Thymus (tissue), 11 donors: ENCODE data around the gene RNMT. TPM values are rescaled to one million over a fixed set of nuclear protein-coding genes. Genes with fewer than 3 reads are reported as not detected.
"Not testable (repeated sequence)": the region's sequence is repeated elsewhere in the genome, so short reads cannot be mapped to it uniquely, and the experiment has no call there.

Experiments
- DNase-seq, 9 donors: peaks; one replicate each; pipeline ENCODE4 v3.0.0-alpha.2; 2013; ENCODE audit warnings: low spot score in 9 of 9, low read depth in 6 of 9, missing footprints in 1 of 9
- H3K27ac ChIP-seq, 2 donors: one replicate each; pipeline ENCODE4 v1.5.1; 2013; ENCODE audit warnings: control low read depth in 1 of 2, low read depth in 1 of 2, low read length in 1 of 2, mild to moderate bottlenecking in 1 of 2, moderate library complexity in 1 of 2
- H3K27me3 ChIP-seq, 2 donors: one replicate each; pipeline ENCODE4 v1.5.1; 2013; ENCODE audit warnings: low read length in 1 of 2; ENCODE audit not compliant: control insufficient read depth in 2 of 2, insufficient read depth in 1 of 2
- H3K36me3 ChIP-seq, 2 donors: one replicate each; pipeline ENCODE4 v1.5.1; 2013; ENCODE audit warnings: low read length in 1 of 2, mild to moderate bottlenecking in 1 of 2, moderate library complexity in 1 of 2; ENCODE audit not compliant: control insufficient read depth in 2 of 2, insufficient read depth in 2 of 2
- H3K4me1 ChIP-seq, 2 donors: one replicate each; pipeline ENCODE4 v1.5.1; 2013; ENCODE audit warnings: low read length in 2 of 2; ENCODE audit not compliant: control insufficient read depth in 2 of 2, insufficient read depth in 2 of 2
- H3K4me3 ChIP-seq, 2 donors: one replicate each; pipeline ENCODE4 v1.5.1; 2013; ENCODE audit warnings: low read length in 2 of 2, control low read depth in 1 of 2, mild to moderate bottlenecking in 1 of 2
- H3K9me3 ChIP-seq, 2 donors: one replicate each; pipeline ENCODE4 v1.5.1; 2013; ENCODE audit warnings: low read length in 1 of 2, mild to moderate bottlenecking in 1 of 2; ENCODE audit not compliant: control insufficient read depth in 2 of 2, insufficient read depth in 1 of 2
- WGBS: extraction: QIAGEN DNeasy Blood & Tissue Kit; methylation state at CpG from one replicate; pipeline ENCODE4 v1.1.7; 2013; 5-methylcytosine and 5-hydroxymethylcytosine counted together
- polyA plus RNA-seq: library from polyadenylated mRNA; stranded (reverse); fragments of 200-250 nt; gene quantifications from one replicate; pipeline ENCODE4 v1.2.3, GENCODE V29; 2013
- total RNA-seq: library from RNA; stranded (reverse); fragments of 120-200 nt; gene quantifications from one replicate; pipeline ENCODE4 v1.2.4, GENCODE V29; 2013
- donor health status: healthy.

RNMT gene
- total and polyA plus RNA-seq, 2 donors, result 21.6 to 25.8 TPM

DNA sequence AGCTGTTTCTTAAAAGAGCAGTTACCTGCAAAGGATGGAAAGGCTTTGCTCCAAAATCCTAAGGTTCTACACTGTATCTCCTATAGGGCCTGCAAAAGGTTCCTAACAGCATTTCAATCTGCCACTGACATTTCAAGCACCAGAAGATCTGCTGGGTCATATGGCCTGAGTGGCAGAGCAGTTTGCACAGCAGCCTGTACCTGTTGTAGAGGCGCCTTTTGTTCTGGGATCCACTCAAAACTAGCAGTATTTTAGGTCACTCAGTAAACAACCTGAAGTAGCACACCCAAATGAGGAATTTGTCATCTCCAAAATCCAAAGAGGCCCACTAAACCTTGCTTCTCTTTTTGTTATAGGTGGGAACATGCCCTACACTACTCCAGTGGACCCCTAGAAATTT is 6.3 kb upstream of the RNMT start:
- H3K27me3 ChIP-seq, result no peaks in the 10 kb centered on the region
- no peak for DNase-seq
- no peaks in the 10 kb centered on the region for H3K36me3 ChIP-seq
- H3K4me3 ChIP-seq, result no peak overlapping the region
- 95% methylated on average over 1 of the region's 1 CpG for WGBS
- peaks cover 6 to 10% of the 10 kb centered on the region in 2 donors for H3K4me1 ChIP-seq
- H3K9me3 ChIP-seq, result peaks cover 0 to 3% of the 10 kb centered on the region in 2 donors
- H3K27ac ChIP-seq, result no peak overlapping the region

DNA sequence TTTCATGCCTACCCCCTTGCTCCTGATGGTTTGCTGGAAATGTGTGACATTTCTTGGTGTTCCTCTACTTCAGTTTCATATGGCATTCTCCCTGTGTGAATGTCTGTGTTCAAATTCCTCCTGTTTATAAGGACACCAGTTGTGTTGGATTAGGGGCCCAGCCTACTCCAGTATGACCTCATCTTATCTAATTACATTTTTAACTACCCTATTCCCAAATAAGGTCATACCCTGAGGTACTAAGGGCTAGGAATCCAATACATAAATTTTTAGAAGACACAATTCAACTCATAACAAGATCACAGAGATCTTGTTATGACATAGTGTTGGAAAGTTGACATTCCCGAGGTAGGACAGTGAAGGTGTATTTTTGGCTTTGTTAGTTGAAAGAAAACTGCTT is 5.6 kb upstream of the RNMT start:
- Histone ChIP-seq H3K27me3 (no peaks in the 10 kb centered on the region), H3K9me3 (peaks cover 0 to 3% of the 10 kb centered on the region in 2 donors), H3K4me1 (peaks cover 13 to 16% of the 10 kb centered on the region in 2 donors), H3K4me3 (no peak overlapping the region), H3K27ac (no peak overlapping the region), H3K36me3 (no peaks in the 10 kb centered on the region)
- 96% methylated on average over 1 of the region's 1 CpG for WGBS
- no peak for DNase-seq

DNA sequence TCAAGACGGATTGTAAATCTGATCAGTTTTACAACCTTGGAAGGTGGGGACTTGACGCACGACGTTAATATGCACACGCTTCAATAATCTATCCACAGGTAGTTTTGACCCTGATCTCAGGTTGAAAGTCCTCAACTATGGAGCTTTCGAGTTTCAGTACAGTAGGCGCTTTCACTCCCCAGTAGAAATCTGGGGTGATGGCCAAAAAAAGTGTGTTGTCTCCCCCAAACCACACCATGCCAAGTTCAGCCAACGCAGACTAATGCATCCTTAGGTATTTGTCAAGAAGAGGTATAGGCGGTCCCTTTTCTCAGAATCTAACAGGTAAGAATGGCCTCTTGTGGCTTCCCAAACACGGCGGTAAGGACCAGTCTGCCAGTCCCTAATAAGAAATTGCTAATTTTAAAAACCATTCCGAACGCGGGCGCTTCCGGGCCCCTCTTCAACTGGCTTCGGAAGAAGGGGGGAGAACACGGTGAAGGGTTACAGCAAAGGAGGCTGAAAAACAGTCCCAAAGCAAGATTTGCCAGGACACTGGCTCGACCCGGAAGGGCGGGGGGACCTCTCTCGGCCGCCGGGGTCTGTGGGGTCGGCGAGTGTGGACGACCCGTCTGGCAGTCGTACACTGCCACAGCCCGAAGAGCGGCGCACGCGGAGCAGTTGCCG is 774 bp upstream of the RNMT start:
- 9% methylated on average over 35 of the region's 35 CpGs for WGBS
- H3K4me1 ChIP-seq, result peaks cover 6 to 7% of the 10 kb centered on the region in 2 donors
- DNase-seq, result peak in 2 of 9 donors; percentile 9 to 45
- peak overlapping the region; percentile 81 to 93 for H3K4me3 ChIP-seq
- no peaks in the 10 kb centered on the region for H3K9me3 ChIP-seq
- H3K27ac ChIP-seq, result peak overlapping the region; percentile 19 to 81
- no peaks in the 10 kb centered on the region for H3K36me3 ChIP-seq
- H3K27me3 ChIP-seq, result no peaks in the 10 kb centered on the region

DNA sequence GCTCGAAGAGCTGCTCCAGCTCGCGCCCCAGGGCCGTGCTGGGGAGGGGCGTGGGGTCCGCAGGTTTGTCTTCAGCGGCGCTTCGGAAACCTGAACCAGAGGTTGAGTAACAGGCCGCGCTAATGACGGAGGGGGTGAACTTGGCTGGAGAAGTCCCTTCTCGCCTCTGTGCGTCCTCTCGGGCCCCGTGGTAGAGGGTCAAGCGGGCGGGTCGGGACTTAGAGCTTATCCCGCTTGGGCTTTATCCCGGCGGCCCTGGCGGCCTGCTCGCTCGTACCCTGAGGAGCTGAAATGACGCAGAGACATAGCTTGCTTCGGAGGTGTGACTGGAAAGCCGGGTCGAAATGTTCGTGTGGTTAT is 479 bp downstream of the RNMT start:
- DNase-seq, result peak in 2 of 9 donors; percentile 26 to 51
- under 1% methylated on average over 30 of the region's 30 CpGs for WGBS

DNA sequence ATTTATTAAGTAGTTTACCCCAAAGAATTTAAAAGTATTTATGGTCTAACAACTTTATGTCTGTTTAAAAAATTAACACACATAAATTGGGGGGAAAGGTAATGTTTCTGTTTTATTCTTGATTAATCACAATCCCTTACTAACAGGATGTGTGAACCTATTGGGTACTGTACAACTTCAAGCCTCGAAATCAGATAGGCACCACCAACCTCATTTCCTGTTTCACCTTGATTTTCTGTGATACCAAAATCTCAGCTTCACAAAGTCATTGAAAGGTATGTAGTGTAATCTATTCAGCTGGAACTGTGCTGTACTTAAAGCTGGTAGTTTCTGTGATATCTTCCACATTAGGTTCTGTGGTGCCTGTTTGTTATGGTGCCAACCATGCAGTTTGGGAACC is 4.0 kb downstream of the RNMT start:
- no peak overlapping the region for H3K4me3 ChIP-seq
- WGBS, result 60% methylated on average over 1 of the region's 1 CpG
- no peak for DNase-seq
- H3K27ac ChIP-seq, result no peak overlapping the region
- peaks cover 2 to 3% of the 10 kb centered on the region in 2 donors for H3K4me1 ChIP-seq
- no peaks in the 10 kb centered on the region for H3K9me3 ChIP-seq
- H3K36me3 ChIP-seq, result peaks cover 3 to 15% of the 10 kb centered on the region in 2 donors
- H3K27me3 ChIP-seq, result no peaks in the 10 kb centered on the region

More for the DNA sequence above, 479 bp downstream of the RNMT start:
- Histone ChIP-seq H3K27ac (peak overlapping the region; percentile 85 to 92), H3K27me3 (no peaks in the 10 kb centered on the region), H3K36me3 (peaks cover 0 to 3% of the 10 kb centered on the region in 2 donors), H3K4me3 (peak overlapping the region; percentile 81 to 93), H3K9me3 (no peaks in the 10 kb centered on the region), H3K4me1 (peaks cover 6 to 7% of the 10 kb centered on the region in 2 donors)

DNA sequence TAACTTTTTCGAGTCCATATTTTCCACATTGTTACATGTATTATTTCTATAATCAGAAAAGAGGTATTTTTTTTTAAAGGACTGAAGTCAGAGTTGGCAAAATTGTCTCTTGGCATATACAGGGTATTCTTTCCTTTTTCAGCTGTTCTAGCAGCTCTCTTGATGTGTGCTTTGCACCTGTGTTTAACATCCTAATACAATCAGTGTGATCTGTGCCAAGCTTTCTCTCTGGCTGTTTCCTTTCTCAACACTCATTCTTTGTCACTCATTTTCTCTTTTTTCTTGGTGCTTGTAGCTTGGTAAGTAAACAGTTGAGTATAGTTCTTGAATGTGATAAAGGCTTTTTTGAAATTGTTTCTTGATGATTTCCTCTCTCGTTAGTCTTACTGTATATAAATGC is 9.2 kb downstream of the RNMT start:
- H3K4me3 ChIP-seq, result no peak overlapping the region
- DNase-seq, result peak in 8 of 9 donors; percentile 23 to 74 (median 43)
- 65% methylated on average over 2 of the region's 2 CpGs for WGBS
- peaks cover 18 to 42% of the 10 kb centered on the region in 2 donors for H3K36me3 ChIP-seq
- peak overlapping the region; percentile 52 to 71 for H3K27ac ChIP-seq
- no peaks in the 10 kb centered on the region for H3K27me3 ChIP-seq
- H3K9me3 ChIP-seq, result no peaks in the 10 kb centered on the region
- no peaks in the 10 kb centered on the region for H3K4me1 ChIP-seq

DNA sequence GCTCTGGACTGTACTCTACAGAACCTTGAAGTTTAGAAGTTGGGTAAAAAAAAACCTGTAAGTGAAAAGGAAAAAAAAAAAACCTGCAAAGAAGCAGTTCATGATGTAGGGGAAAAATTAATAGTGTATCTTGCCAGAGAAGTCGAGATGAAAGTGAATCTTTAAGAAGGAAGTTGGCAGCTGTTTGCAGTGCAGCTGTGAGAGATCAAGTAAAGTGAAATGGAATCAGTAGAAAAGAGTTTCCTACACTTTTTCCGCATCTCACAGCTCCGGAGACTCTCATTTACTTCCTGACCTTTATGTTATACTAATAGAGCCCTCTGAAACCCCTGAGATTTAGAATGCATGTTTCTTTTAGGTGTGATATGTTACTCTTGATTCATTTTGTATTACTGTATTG is 19.2 kb downstream of the RNMT start:
- Histone ChIP-seq H3K27ac (no peak overlapping the region), H3K4me3 (no peak overlapping the region), H3K27me3 (no peaks in the 10 kb centered on the region), H3K9me3 (no peaks in the 10 kb centered on the region), H3K4me1 (no peaks in the 10 kb centered on the region), H3K36me3 (peaks cover 32 to 53% of the 10 kb centered on the region in 2 donors)
- DNase-seq, result no peak
- 74% methylated on average over 3 of the region's 3 CpGs for WGBS

DNA sequence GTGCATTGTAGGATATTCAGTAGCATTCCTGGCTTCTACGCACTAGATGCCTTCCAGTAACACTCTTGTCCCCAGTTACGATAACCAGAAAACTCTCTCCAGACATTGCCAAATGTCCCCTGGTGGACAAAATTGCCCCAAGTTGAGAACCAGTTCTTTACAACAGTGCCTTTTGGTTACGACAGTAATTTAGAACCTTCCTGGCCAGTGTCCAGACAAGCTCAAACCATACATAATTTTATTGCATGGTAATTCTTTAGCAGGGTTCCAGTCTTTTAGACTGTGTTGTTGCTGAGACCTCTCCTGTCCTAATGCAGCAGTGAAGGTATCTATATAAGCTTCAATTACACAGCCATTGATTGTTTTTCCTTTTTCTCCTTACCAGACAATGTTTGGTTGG is 20.2 kb downstream of the RNMT start:
- WGBS, result 98% methylated on average over 3 of the region's 3 CpGs
- Histone ChIP-seq H3K27ac (no peak overlapping the region), H3K36me3 (peaks cover 30 to 49% of the 10 kb centered on the region in 2 donors), H3K9me3 (no peaks in the 10 kb centered on the region), H3K27me3 (no peaks in the 10 kb centered on the region), H3K4me1 (no peaks in the 10 kb centered on the region), H3K4me3 (no peak overlapping the region)
- no peak for DNase-seq

DNA sequence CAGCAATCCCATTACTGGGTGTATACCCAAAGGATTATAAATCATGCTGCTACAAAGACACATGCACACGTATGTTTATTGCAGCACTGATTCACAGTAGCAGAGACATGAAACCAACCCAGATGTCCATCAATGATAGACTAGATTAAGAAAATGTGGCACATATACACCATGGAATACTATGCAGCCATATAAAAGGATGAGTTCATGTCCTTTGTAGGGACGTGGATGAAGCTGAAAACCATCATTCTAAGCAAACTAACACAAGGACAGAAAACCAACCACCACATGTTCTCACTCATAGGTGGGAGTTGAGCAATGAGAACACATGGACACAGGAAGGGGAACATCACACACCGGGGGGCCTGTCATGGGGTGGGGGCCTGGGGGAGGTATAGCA is 25.1 kb downstream of the RNMT start:
- H3K4me3 ChIP-seq, DNase-seq, H3K4me1 ChIP-seq, H3K27ac ChIP-seq, H3K27me3 ChIP-seq, H3K9me3 ChIP-seq: not testable (repeated sequence)
- 97% methylated on average over 3 of the region's 3 CpGs for WGBS
- H3K36me3 ChIP-seq, result peaks cover 33 to 55% of the 10 kb centered on the region in 2 donors
